ENCODE results near the gene SSX1.
"Not testable (repeated sequence)": the region's sequence is repeated elsewhere in the genome, so short reads cannot be mapped to it uniquely, and the experiment has no call there.

GRCh38 chrX:48252945-48253344 is 2.2 kb upstream of the SSX1 start:
- TF ChIP-seq CTCF (IDR thresholded peaks at IDR 0.05; ENCODE audit: extremely low read depth in 1 of 2, insufficient read depth in 1 of 2, low read depth in 1 of 2, low read length in 2 of 2); MAX (IDR thresholded peaks at IDR 0.05; ENCODE audit: insufficient read depth, insufficient read length); EZH2 (IDR thresholded peaks at IDR 0.05; ENCODE audit: borderline replicate concordance, low read depth, low read length, severe bottlenecking); POLR2A (IDR thresholded peaks at IDR 0.05; ENCODE audit: low read depth, low read length); POLR2AphosphoS5 (IDR thresholded peaks at IDR 0.05; ENCODE audit: insufficient read depth, low read depth, low read length); GATA2 (IDR thresholded peaks at IDR 0.05; ENCODE audit: insufficient read depth, insufficient read length, low read depth, low read length); MYC (IDR thresholded peaks at IDR 0.05; ENCODE audit: low read depth, low read length); FOS (IDR thresholded peaks at IDR 0.05; ENCODE audit: borderline replicate concordance, insufficient read depth, low read length); JUN (IDR thresholded peaks at IDR 0.05; ENCODE audit: borderline replicate concordance, insufficient read depth, insufficient read length, low read depth): not testable (repeated sequence)
